H9 (cell line): ENCODE measurements around the gene FCN1. TPM values are rescaled to one million over a fixed set of nuclear protein-coding genes. Genes with fewer than 3 reads are reported as not detected.

Experiments used
- DNase-seq: peaks from one replicate; pipeline ENCODE4 v3.0.0-alpha.2; 2017
- H2AFZ ChIP-seq: one replicate; pipeline ENCODE4 v1.6.1; 2013; ENCODE audit warnings: mild to moderate bottlenecking, low read length, control low read depth, moderate library complexity
- H2AK5ac ChIP-seq: 2 replicates; pipeline ENCODE4 v1.6.1; 2013; ENCODE audit warnings: low read length, control low read depth, mixed read lengths; ENCODE audit not compliant: insufficient read length
- H2BK120ac ChIP-seq: one replicate; pipeline ENCODE4 v1.6.1; 2013; ENCODE audit warnings: low read depth, mild to moderate bottlenecking, low read length, control low read depth, inconsistent platforms; ENCODE audit not compliant: poor library complexity, severe bottlenecking
- H2BK12ac ChIP-seq: 2 replicates; pipeline ENCODE4 v1.6.1; 2013; ENCODE audit warnings: low read length, control low read depth, mixed read lengths, low read depth; ENCODE audit not compliant: insufficient read length
- H2BK15ac ChIP-seq: 2 replicates; pipeline ENCODE4 v1.6.1; 2013; ENCODE audit warnings: low read depth, low read length, control low read depth
- H2BK20ac ChIP-seq: one replicate; pipeline ENCODE4 v1.6.1; 2013; ENCODE audit warnings: low read depth, mild to moderate bottlenecking, low read length, control low read depth, inconsistent platforms; ENCODE audit not compliant: poor library complexity, severe bottlenecking
- H2BK5ac ChIP-seq: 2 replicates; pipeline ENCODE4 v1.6.1; 2013; ENCODE audit warnings: low read length, control low read depth, mixed read lengths; ENCODE audit not compliant: insufficient read length
- H3K14ac ChIP-seq: 2 replicates; pipeline ENCODE4 v1.6.1; 2013; ENCODE audit warnings: low read length, control low read depth; ENCODE audit not compliant: insufficient read depth
- H3K18ac ChIP-seq: 2 replicates; pipeline ENCODE4 v1.6.1; 2013; ENCODE audit warnings: low read depth, mild to moderate bottlenecking, mixed read lengths, low read length, control low read depth; ENCODE audit not compliant: insufficient read length
- H3K23ac ChIP-seq: 2 replicates; pipeline ENCODE4 v1.6.1; 2013; ENCODE audit warnings: low read length, control low read depth, mixed read lengths, low read depth; ENCODE audit not compliant: insufficient read length
- H3K23me2 ChIP-seq: 2 replicates; pipeline ENCODE4 v1.6.1; 2013; ENCODE audit warnings: low read depth, mild to moderate bottlenecking, mixed read lengths, low read length, control low read depth; ENCODE audit not compliant: insufficient read length, poor library complexity, severe bottlenecking
- H3K27ac ChIP-seq: 2 replicates; pipeline ENCODE4 v1.5.1; 2013; ENCODE audit warnings: low read length, control low read depth, mixed read lengths, low read depth; ENCODE audit not compliant: insufficient read length
- H3K27me3 ChIP-seq: 2 replicates; pipeline ENCODE4 v1.6.1; 2013; ENCODE audit warnings: low read length, control low read depth, inconsistent platforms; ENCODE audit not compliant: insufficient read depth
- H3K4ac ChIP-seq: 2 replicates; pipeline ENCODE4 v1.6.1; 2013; ENCODE audit warnings: low read depth, mild to moderate bottlenecking, control low read depth, inconsistent platforms, low read length, moderate library complexity
- H3K4me1 ChIP-seq: 2 replicates; pipeline ENCODE4 v1.6.1; 2013; ENCODE audit warnings: low read length, control low read depth, inconsistent platforms; ENCODE audit not compliant: insufficient read depth
- H3K4me2 ChIP-seq: 2 replicates; pipeline ENCODE4 v1.6.1; 2013; ENCODE audit warnings: low read length, control low read depth, mixed read lengths; ENCODE audit not compliant: insufficient read length, insufficient read depth
- H3K56ac ChIP-seq: 2 replicates; pipeline ENCODE4 v1.6.1; 2013; ENCODE audit warnings: low read depth, mild to moderate bottlenecking, mixed read lengths, low read length, control low read depth; ENCODE audit not compliant: insufficient read length
- H3K79me1 ChIP-seq: 2 replicates; pipeline ENCODE4 v1.6.1; 2013; ENCODE audit warnings: low read depth, mild to moderate bottlenecking, moderate library complexity, low read length, control low read depth, inconsistent platforms; ENCODE audit not compliant: insufficient read depth, poor library complexity, severe bottlenecking
- H3K79me2 ChIP-seq: 2 replicates; pipeline ENCODE4 v1.6.1; 2013; ENCODE audit warnings: low read length, control low read depth, inconsistent platforms; ENCODE audit not compliant: insufficient read depth
- H3K9ac ChIP-seq: 2 replicates; pipeline ENCODE4 v1.6.1; 2013; ENCODE audit warnings: low read length, control low read depth, mixed read lengths; ENCODE audit not compliant: insufficient read length; ENCODE audit errors: extremely low read depth
- H3K9me3 ChIP-seq: one replicate; pipeline ENCODE4 v1.6.1; 2013; ENCODE audit warnings: low read depth, low read length, inconsistent platforms; ENCODE audit not compliant: control insufficient read depth
- H3T11ph ChIP-seq: one replicate; pipeline ENCODE4 v1.6.1; 2013; ENCODE audit warnings: mild to moderate bottlenecking, low read length, control low read depth, inconsistent platforms
- H4K20me1 ChIP-seq: one replicate; pipeline ENCODE4 v1.6.1; 2013; ENCODE audit not compliant: control insufficient read depth, insufficient read length, insufficient read depth
- H4K5ac ChIP-seq: 2 replicates; pipeline ENCODE4 v1.6.1; 2013; ENCODE audit warnings: low read depth, mild to moderate bottlenecking, mixed read lengths, low read length, control low read depth; ENCODE audit not compliant: insufficient read length
- H4K8ac ChIP-seq: replicated peaks from 2 replicates; pipeline ENCODE4 v1.6.1; 2013; ENCODE audit warnings: low read length, control low read depth, mixed read lengths, low read depth; ENCODE audit not compliant: insufficient read length
- H4K91ac ChIP-seq: 2 replicates; pipeline ENCODE4 v1.6.1; 2013; ENCODE audit warnings: low read depth, mild to moderate bottlenecking, moderate library complexity, mixed read lengths, low read length, control low read depth; ENCODE audit not compliant: insufficient read length
- H3K27ac Mint-ChIP-seq, 3 experiments: 2 replicates in 2 of 3; 3 replicates in 1 of 3; pipeline ENCODE4 v1.8.0; 2020 to 2021; ENCODE audit warnings: mixed read lengths in 3 of 3, mild to moderate bottlenecking in 1 of 3, moderate library complexity in 1 of 3
- H3K27me3 Mint-ChIP-seq: 2 replicates; pipeline ENCODE4 v1.8.0; 2021; ENCODE audit warnings: low read depth, mild to moderate bottlenecking, moderate library complexity, mixed read lengths
- H3K36me3 Mint-ChIP-seq, 3 experiments: 2 replicates in 2 of 3; 3 replicates in 1 of 3; pipeline ENCODE4 v1.8.0; 2020 to 2021; ENCODE audit warnings: low read depth in 3 of 3, mixed read lengths in 3 of 3; ENCODE audit not compliant: insufficient read depth in 1 of 3
- H3K4me1 Mint-ChIP-seq, 2 experiments: 2 replicates each; pipeline ENCODE4 v1.8.0; 2020; ENCODE audit warnings: mixed read lengths in 2 of 2
- H3K4me3 Mint-ChIP-seq, 2 experiments: 2 replicates in 1 of 2; 3 replicates in 1 of 2; pipeline ENCODE4 v1.8.0; 2020 to 2021; ENCODE audit warnings: mild to moderate bottlenecking in 2 of 2, mixed read lengths in 2 of 2, moderate library complexity in 1 of 2
- H3K9me3 Mint-ChIP-seq, 2 experiments: 2 replicates in 1 of 2; 3 replicates in 1 of 2; pipeline ENCODE4 v1.8.0; 2020; ENCODE audit warnings: mild to moderate bottlenecking in 2 of 2, mixed read lengths in 2 of 2, moderate library complexity in 1 of 2
- WGBS: extraction: QIAGEN DNeasy Blood & Tissue Kit; methylation state at CpG from one replicate; pipeline ENCODE4 v1.1.7; 2013; ENCODE audit warnings: missing lambda C conversion rate, low lambda C conversion rate, mixed read lengths; ENCODE audit not compliant: insufficient read length; ENCODE audit errors: extremely low coverage; 5-methylcytosine and 5-hydroxymethylcytosine counted together
- total RNA-seq: library from RNA; stranded (reverse); gene quantifications from 2 replicates; pipeline ENCODE4 v1.2.1, GENCODE V29; 2021
- TF ChIP-seq, protein P1 (sequence below): fragments of 200-600 bp; sonication (generic); conservative IDR thresholded peaks from 3 replicates; pipeline ENCODE4 v1.8.0; 2021; ENCODE audit warnings: antibody characterized with exemption, mild to moderate bottlenecking

FCN1 gene
- total RNA-seq, 1 experiment from 2014 or later: not detected

DNA sequence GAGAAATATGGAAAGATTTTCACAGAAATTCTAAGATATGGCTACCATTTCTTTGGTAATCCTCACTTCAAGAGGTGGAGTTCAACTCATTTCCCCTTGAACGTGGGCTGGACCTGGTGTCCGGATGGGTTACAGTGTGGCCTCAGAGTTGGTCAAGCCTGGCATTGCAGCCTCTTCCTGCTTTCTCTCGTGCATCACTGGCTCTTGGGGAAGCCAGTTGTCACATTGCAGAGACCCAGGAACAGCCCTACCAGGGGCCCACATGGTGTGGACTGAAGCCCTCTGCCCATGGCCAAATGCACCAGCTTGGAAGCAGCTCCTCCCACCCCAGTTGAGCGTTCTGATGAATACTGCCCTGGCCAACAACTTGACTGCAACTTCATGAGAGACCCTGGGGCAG is 47.7 kb upstream of the FCN1 start:
- no peaks in the 10 kb centered on the region for H4K20me1 ChIP-seq
- no peak overlapping the region for H4K91ac ChIP-seq
- H3K23ac ChIP-seq: no peak overlapping the region
- no peak overlapping the region for H3K18ac ChIP-seq
- H2BK5ac ChIP-seq: no peak overlapping the region
- DNase-seq: no peak
- Mint-ChIP-seq H3K4me1 (peaks cover 16 to 29% of the 10 kb centered on the region in 2 experiments), H3K36me3 (no peaks in the 10 kb centered on the region), H3K9me3 (no peaks in the 10 kb centered on the region; a peak in 1 of 5 replicates), H3K27ac (no peak overlapping the region), H3K4me3 (no peak overlapping the region), H3K27me3 (peaks cover 8% of the 10 kb centered on the region)
- no peak overlapping the region for H3K56ac ChIP-seq
- no peak overlapping the region for H3K9ac ChIP-seq
- H4K5ac ChIP-seq: no peak overlapping the region
- H2BK20ac ChIP-seq: no peak overlapping the region
- H3K79me2 ChIP-seq: no peaks in the 10 kb centered on the region
- H3T11ph ChIP-seq: no peak overlapping the region
- no peak overlapping the region for H2BK12ac ChIP-seq
- H3K23me2 ChIP-seq: no peaks in the 10 kb centered on the region
- no peaks in the 10 kb centered on the region for H3K9me3 ChIP-seq
- no peaks in the 10 kb centered on the region for H3K79me1 ChIP-seq
- no peak overlapping the region for H2BK15ac ChIP-seq
- no peaks in the 10 kb centered on the region for H3K27me3 ChIP-seq
- H3K4me1 ChIP-seq: no peaks in the 10 kb centered on the region; the same call in 1 of the 2 replicates
- no peak overlapping the region for H4K8ac ChIP-seq
- H3K27ac ChIP-seq: no peak overlapping the region
- WGBS: no CpG with 5 or more reads among the region's 4 CpGs
- no peak overlapping the region for H2BK120ac ChIP-seq
- TF ChIP-seq, protein P1, sequence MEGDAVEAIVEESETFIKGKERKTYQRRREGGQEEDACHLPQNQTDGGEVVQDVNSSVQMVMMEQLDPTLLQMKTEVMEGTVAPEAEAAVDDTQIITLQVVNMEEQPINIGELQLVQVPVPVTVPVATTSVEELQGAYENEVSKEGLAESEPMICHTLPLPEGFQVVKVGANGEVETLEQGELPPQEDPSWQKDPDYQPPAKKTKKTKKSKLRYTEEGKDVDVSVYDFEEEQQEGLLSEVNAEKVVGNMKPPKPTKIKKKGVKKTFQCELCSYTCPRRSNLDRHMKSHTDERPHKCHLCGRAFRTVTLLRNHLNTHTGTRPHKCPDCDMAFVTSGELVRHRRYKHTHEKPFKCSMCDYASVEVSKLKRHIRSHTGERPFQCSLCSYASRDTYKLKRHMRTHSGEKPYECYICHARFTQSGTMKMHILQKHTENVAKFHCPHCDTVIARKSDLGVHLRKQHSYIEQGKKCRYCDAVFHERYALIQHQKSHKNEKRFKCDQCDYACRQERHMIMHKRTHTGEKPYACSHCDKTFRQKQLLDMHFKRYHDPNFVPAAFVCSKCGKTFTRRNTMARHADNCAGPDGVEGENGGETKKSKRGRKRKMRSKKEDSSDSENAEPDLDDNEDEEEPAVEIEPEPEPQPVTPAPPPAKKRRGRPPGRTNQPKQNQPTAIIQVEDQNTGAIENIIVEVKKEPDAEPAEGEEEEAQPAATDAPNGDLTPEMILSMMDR: no peak
- H3K4me2 ChIP-seq: no peak overlapping the region
- no peak overlapping the region for H3K14ac ChIP-seq
- no peak overlapping the region for H2AFZ ChIP-seq
- H2AK5ac ChIP-seq: no peak overlapping the region
- H3K4ac ChIP-seq: no peak overlapping the region
